HG02870 (cell line): ENCODE data around the gene ZBTB20.

Experiments
- ATAC-seq: cut with Tn5 transposase; IDR thresholded peaks from one replicate; pipeline ENCODE4 v1.9.1; 2021; ENCODE audit warnings: mild to moderate bottlenecking, moderate library complexity; ENCODE audit not compliant: unreplicated experiment

Gene ZBTB20

DNA sequence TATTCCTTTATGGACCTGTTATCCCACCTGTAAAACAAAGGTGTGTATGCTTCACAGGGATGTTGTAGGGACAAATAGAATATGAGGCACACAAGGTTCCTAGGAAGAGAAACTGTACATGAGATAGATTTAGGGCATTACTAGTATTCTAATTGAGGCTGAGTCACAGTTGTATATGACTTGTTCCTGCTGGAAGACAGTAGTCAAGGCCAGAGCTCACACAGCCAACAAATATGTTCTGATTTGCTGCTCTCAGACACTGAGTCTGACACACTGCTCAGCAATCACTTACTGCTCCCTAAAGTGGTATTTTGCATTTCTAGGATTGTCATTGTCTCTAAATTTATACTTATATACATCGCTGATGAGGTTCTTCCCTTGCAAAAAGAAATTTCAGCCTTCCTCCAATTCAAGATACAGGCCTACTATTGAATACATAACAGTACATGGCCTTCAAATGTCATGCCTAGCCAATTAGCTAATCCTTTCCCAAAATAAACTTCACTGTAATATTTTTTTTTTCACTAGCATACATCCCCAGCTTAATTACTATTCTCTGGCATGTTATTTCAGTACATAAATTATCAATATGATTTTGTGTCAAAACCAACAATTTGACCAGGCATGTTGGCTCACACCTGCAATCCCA is 783.4 kb downstream of the ZBTB20 start:
- ATAC-seq = no peak

GRCh38 chr3:114362815-114363214 is 784.3 kb downstream of the ZBTB20 start:
- ATAC-seq = no peak

DNA sequence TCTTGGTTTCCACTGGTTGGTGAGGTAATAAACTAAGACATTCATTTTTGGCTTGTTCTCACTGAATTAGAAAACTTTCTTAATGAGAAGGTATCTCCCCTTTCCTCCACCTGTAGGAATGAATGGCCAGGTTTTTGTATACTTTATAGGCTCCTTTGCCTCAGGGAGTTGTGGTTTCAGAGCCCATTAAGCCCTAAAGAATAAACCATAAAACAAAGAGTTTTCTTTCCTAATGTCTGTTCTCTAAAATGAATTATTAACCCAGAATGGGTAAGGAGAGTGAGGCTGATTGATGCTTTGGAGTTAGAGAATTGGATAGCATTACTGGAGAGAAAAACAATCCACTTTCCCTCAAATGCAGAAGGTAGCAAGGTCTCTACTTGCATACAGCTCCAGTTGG is 785.7 kb downstream of the ZBTB20 start:
- ATAC-seq = no peak

- ATAC-seq = no peak
Measured at GRCh38 chr3:114356525-114356924, 790.6 kb downstream of the ZBTB20 start.

DNA sequence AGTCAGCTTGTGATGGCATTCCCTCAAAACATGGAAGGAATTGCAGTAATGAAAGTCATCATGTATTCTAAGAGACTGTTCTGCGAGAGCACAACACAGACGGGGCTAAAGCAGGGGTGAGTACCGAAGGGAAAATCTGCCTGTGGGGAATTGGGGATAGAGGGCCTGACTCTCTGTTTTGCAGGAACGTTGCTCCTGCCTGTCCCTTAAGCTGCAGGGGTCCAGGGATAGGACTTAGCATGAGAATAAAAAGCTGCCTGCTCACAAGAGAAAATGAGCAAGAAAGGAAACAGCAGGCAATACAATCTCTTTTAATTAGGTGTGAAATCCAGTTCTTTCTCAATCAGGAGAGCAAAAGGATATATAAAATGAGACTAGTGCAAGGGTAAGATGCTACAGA is 791.0 kb downstream of the ZBTB20 start:
- no peak for ATAC-seq

DNA sequence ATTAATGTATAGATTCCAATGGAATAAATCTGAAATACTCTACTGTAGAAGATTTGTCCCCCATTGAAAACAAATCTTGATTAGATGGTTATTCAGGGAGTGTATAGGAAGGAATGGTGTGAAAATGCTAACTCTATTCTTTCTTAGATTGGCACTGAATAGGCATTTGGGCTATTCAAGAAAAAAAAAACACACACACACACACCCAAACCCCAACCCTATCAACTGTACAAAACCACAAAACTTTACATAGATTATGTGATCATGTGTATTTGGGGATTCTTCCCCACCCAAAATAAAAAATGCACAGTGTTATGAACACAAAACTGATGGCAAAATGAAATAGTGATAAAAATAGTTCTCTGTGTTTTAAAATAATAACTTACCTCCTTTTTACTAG is 791.4 kb downstream of the ZBTB20 start:
- no peak for ATAC-seq

- ATAC-seq = no peak
Measured at GRCh38 chr3:114351822-114352145, 795.3 kb downstream of the ZBTB20 start.

GRCh38 chr3:114351123-114351821 is 795.8 kb downstream of the ZBTB20 start:
- no peak for ATAC-seq

DNA sequence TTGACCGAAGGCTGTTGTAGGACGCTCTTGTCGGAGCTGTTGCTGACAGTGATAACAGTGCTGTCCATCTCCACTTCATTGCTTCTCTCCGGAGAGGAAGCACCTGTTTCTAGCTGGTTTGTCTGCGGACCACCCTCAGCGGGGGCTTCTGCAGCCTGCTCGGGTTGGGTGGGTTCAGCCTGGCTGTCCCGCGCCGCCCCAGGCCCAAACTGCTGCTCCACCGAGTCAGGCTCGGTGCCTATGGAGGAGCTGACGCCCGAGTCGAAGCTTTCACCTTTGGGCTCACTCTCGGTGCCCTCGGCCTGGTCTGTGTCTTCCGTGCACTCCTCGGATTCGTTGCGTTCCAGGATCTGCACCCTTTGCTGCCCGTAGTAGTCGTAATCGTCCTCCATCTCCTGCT is 796.4 kb downstream of the ZBTB20 start:
- ATAC-seq = no peak

GRCh38 chr3:114350271-114350670 is 796.8 kb downstream of the ZBTB20 start:
- ATAC-seq = no peak

- ATAC-seq = no peak
Measured at GRCh38 chr3:114344492-114344891, 802.6 kb downstream of the ZBTB20 start.

DNA sequence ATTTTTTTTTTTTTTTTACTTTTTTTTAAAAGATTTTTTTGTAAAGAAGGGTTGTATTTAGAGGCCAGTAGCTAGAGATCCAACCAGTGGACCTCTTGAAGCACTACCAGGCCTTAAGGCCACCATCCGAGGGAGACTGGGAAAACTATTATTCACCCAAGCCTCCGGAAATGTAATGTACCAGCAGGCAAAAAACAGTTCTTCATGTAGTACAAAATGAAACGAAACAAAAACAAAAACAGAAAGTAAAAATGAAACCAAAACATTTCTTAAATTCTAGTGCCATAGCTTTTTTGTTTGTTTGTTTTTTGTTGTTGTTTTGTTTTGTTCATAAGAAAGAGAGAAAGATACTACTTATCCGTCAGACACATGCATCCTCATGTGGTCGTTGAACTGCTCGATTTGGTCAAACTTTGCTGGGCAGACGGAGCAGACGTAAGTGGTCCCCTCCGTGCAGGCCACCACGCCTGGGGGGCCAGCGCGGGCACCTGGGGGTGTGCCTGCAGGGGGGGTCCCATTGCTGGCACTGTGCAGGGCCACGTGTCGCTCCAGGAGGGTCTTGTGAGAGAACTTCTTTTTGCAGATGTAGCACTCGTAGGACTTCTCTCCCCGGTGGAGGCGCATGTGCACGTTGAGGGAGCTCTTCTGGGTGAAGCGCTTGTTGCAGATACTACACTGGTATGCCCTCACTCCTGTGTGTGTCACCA is 808.3 kb downstream of the ZBTB20 start:
- ATAC-seq = no peak

DNA sequence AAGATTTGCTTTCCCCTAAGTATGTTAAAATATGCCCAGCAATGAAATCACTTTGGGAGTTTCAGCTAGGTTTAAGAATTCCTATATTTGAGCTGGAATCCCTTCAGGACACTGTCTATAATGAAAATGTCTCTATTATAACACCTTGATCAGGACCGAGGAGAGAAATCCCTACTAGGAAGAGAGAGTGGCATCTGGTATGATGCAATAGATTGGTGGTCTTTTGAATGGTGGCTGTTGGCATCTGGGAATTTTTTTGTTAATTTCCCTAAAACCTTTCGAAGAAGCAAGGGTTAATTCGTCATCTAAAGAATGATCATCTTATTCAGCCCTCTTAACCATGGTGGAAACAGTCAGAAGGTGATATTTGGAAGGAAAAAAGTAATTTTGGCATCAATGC is 810.2 kb downstream of the ZBTB20 start:
- ATAC-seq = no peak

DNA sequence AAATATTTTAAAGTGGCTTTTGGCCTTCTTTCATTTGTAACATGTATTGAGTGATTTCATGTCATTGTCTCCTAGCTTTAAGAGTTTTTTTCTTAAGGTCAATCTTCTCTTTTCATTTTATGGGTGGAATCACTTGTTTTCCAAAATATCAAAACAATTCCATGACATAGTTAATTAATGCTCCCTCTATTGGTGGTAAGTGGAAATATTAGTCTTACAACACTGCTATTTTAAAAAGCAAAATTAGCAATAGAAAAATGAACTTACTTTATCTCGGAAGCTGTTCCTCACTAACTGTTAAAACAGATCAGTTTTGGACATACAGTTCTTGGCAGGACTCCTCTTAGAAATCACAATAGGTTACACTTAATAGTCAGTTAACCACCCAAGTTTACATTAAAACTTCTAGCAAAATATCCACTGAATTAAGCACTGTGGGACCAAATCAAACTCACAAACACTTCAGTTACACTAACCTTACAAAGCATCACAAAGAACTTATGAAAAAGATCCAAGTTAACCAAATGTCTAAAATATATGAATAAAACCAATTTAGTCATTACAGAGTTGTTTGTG is 810.9 kb downstream of the ZBTB20 start:
- ATAC-seq = no peak

GRCh38 chr3:114333923-114334240 is 813.2 kb downstream of the ZBTB20 start:
- ATAC-seq = no peak

DNA sequence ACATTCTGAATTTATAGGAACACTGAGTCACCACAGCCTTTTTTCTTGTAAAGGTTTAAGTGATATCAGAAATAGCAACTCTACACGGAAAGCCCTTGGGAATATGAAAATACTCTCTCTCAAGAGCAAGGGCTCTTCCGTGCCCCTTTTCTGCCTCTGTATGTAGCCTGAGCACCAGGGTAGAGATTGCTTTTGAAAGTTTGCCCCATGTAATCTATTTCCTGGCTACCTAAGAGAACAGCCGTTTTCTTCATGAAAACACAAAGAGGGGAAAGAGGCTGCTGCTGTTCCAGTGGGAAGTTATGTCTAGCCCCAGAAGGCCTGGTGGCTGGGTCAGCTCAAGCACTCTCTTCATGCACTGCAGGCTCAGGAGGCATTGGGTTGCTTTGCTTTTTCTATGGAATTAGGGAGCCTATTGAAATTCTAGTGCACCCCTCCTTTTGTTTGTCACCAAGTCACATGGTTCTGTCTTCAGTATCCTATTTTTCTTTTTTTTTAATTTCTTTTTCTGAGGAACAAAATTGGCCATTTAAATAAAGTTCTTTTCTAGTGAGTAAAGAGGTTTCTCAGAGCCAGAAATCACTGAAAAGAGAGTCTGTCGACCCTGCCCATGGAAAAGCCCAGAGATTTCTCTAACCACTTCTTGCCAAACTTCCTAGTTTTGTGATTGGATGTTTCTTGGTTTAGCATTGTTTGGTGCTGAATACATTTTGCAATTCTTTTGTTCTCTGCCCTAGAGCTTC is 813.7 kb downstream of the ZBTB20 start:
- ATAC-seq = no peak

DNA sequence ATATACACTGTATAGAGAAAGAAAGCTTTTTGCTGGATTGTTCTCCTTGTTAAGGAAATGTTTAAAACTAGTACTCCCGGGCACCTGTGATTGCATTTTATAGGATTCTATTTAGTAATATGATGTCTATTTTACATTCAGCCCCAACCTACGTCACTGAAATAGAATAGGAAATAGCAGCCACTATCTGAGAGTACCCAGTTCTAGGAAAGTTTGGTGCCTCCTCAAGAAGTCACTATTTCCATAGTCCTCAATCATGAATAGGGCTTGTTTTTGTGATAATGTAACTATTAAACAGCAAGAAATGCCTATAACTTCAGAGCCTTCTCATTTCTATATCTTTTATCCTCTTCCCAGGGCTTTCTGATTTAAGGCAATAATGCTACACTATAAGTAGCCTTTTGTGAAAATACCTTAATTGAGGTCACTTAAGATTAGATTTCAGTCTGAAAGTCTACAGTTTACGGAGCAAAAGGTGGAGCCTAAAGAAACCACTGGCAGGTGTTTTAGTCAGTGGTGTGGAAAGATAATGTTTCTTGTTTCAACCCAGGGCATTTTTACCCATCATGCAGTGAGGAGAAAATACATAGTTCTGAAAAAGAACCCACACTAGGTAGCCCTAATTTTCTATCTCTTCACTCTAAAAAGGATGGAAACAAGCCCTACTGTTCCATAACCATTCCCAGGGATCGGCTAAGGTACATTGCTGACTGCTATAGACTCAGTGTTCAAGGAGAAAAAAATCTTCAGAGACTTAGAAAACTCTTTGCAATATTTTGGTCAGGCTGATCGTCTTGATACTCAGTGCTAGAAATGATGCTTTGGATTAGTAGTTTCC is 814.5 kb downstream of the ZBTB20 start:
- peak; percentile 58 for ATAC-seq

GRCh38 chr3:114331710-114332109 is 815.4 kb downstream of the ZBTB20 start:
- ATAC-seq = no peak

DNA sequence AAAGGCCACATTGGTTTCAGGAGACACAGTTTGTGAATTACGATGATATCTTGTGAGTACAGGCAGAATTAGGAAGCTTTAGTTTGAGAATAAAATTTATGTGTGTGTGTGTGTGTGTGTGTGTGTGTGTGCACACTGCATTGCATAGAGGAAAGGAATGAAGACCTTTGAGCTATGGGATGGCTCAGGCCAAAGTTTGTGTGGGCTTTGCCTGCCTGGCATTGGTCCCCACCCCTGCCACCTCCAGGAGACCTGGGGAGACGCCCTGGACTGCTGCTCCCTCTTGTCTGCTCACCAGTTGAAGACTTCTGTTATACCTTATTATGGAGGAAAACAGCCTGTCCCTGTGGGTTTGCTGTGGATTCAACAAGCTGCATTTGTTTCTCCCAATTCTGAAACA is 816.1 kb downstream of the ZBTB20 start:
- no peak for ATAC-seq

DNA sequence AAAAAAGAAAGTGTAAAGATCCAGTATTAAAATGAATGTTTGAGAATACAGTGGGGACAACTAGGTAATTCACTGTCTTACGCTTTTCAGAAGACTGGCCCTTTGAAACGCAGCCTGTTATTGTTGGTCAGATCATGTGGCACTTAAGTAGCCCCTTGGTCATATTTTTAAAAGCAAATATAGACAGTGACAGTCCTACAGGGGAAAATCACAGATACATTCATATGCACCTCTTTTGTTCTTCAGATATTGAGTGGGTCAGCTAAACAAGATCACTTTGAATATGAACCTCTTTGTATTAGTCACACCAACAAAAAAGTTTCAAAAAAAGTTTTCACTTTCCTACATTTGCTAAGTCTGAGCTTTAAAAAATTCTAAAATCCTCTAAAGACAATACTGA is 817.3 kb downstream of the ZBTB20 start:
- ATAC-seq = peak; percentile 61

DNA sequence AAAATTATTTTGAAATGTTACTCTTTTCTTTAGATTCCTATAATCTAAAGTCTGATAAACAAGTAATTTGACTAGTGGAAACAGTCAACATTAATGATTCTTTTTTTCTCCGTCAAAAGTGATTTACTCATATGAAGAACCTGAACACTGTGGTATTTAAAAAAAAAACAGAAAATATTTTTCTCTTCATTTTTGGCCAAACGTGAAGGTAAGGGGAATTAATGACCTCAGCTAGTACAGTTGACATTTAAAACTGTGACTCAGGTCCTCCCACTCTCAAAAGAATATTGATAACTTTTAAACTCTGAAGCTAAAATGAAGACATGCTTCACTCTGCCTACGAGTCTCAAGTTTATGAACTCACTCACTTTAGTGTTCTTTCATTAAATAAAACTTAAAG is 818.7 kb downstream of the ZBTB20 start:
- no peak for ATAC-seq
